Spleen (tissue), 11 donors: Measurements from ENCODE around the gene TRPM5. TPM values are rescaled to one million over a fixed set of nuclear protein-coding genes. Genes with fewer than 3 reads are reported as not detected.

Experiments
- DNase-seq: peaks from one replicate; pipeline ENCODE4 v3.0.0-alpha.2; 2020
- H3K27ac ChIP-seq, 8 donors: fragments of 200-600 bp; sonication (generic) in 7 of 8; 1 replicate in 4 of 8; 2 replicates in 4 of 8; pipeline versions ENCODE4 v1.5.0 to v1.8.0; 2016 to 2021; ENCODE audit warnings: inconsistent platforms in 4 of 8, mild to moderate bottlenecking in 4 of 8, moderate library complexity in 1 of 8
- H3K27me3 ChIP-seq, 7 donors: fragments of 200-600 bp; sonication (generic) in 6 of 7; replicated peaks in 1 of 7; 1 replicate in 4 of 7; 2 replicates in 3 of 7; pipeline versions ENCODE4 v1.5.0 to v1.8.0; 2016 to 2021; ENCODE audit warnings: inconsistent platforms in 3 of 7, mild to moderate bottlenecking in 1 of 7
- H3K36me3 ChIP-seq, 6 donors: fragments of 200-600 bp; sonication (generic) in 5 of 6; 1 replicate in 4 of 6; 2 replicates in 2 of 6; pipeline versions ENCODE4 v1.5.0 to v1.8.0; 2016 to 2021; ENCODE audit warnings: inconsistent platforms in 2 of 6
- H3K4me1 ChIP-seq, 6 donors: fragments of 200-600 bp; sonication (generic) in 5 of 6; 1 replicate in 3 of 6; 2 replicates in 3 of 6; pipeline versions ENCODE4 v1.5.0 to v1.8.0; 2016 to 2021; ENCODE audit warnings: inconsistent platforms in 3 of 6
- H3K4me3 ChIP-seq, 8 donors: fragments of 200-600 bp; sonication (generic) in 7 of 8; 1 replicate in 4 of 8; 2 replicates in 4 of 8; pipeline versions ENCODE4 v1.5.0 to v1.8.0; 2016 to 2021; ENCODE audit warnings: inconsistent platforms in 4 of 8, mild to moderate bottlenecking in 4 of 8, moderate library complexity in 2 of 8
- H3K9me3 ChIP-seq, 8 donors: fragments of 200-600 bp; sonication (generic) in 7 of 8; 1 replicate in 4 of 8; 2 replicates in 4 of 8; pipeline versions ENCODE4 v1.5.0 to v1.8.0; 2016 to 2021; ENCODE audit warnings: inconsistent platforms in 4 of 8
- POLR2A ChIP-seq, 3 donors: fragments of 450-650 bp; IDR thresholded peaks; one replicate each; pipeline ENCODE4 v1.5.1; 2017; ENCODE audit warnings: antibody characterized with exemption in 3 of 3, mild to moderate bottlenecking in 1 of 3
- POLR2AphosphoS5 ChIP-seq, 3 donors: sonication (generic); formaldehyde crosslinking; IDR thresholded peaks; one replicate each; pipeline ENCODE4 v1.5.1; 2017; ENCODE audit warnings: antibody characterized with exemption in 3 of 3
- WGBS, 5 donors: extraction: QIAGEN DNeasy Blood & Tissue Kit in 3 of 5; methylation state at CpG; one replicate each; pipeline versions ENCODE4 v1.1.5 to v1.1.7; 2013 to 2018; 5-methylcytosine and 5-hydroxymethylcytosine counted together
- intact Hi-C: fragments of 100-400 bp; cut with DNase I; formaldehyde crosslinking; loops from one replicate; pipeline ENCODE4 v1.15.0; 2023; ENCODE audit warnings: low total_unique reads
- polyA plus RNA-seq, 3 donors: library from polyadenylated mRNA; stranded (reverse); fragments of 200-250 nt; gene quantifications; one replicate each; pipeline ENCODE4 v1.2.1, GENCODE V29; 2013
- total RNA-seq, 7 donors: library from RNA; depleted of rRNA in 3 of 7; stranded (reverse); fragments of >200 nt in 3 of 7; fragmentation: NEBNext Ultra II Directional in 4 of 7; extraction: Animal tissue kit (Norgen Biotek cat#: 25700) in 4 of 7; gene quantifications; one replicate each; pipeline versions ENCODE4 v1.1.0 to v1.2.1, GENCODE V29; 2016 to 2021
- TF ChIP-seq, protein P1 (sequence below), 11 experiments: fragments of 200-600 bp in 7 of 11; fragments of 450-650 bp in 4 of 11; sonication (generic) in 4 of 11; IDR thresholded peaks in 8 of 11; conservative IDR thresholded peaks in 3 of 11; 1 replicate in 7 of 11; 2 replicates in 4 of 11; pipeline versions ENCODE4 v1.4.0 to v1.8.0; 2016 to 2021; ENCODE audit warnings: antibody characterized with exemption in 11 of 11, inconsistent platforms in 4 of 11, mild to moderate bottlenecking in 1 of 11
- donor health status: healthy with polysubstance abuse.
- donor health status: DM: no; HTN: no; CAD: no; lungs with moderate emphysema.
- donor health status: DM: no; HTN: no; CAD: no.
- donor health status: Bipolar disorder and iron deficiency.
- donor health status: healthy.
- donor health status: DM: no; HTN: no; CAD: no.
- donor health status: DM: yes; HTN: yes; CAD: no.

The TRPM5 gene
- total and polyA plus RNA-seq, 10 donors: 0.02 to 0.28 (median 0.16) TPM; not detected in 4

DNA sequence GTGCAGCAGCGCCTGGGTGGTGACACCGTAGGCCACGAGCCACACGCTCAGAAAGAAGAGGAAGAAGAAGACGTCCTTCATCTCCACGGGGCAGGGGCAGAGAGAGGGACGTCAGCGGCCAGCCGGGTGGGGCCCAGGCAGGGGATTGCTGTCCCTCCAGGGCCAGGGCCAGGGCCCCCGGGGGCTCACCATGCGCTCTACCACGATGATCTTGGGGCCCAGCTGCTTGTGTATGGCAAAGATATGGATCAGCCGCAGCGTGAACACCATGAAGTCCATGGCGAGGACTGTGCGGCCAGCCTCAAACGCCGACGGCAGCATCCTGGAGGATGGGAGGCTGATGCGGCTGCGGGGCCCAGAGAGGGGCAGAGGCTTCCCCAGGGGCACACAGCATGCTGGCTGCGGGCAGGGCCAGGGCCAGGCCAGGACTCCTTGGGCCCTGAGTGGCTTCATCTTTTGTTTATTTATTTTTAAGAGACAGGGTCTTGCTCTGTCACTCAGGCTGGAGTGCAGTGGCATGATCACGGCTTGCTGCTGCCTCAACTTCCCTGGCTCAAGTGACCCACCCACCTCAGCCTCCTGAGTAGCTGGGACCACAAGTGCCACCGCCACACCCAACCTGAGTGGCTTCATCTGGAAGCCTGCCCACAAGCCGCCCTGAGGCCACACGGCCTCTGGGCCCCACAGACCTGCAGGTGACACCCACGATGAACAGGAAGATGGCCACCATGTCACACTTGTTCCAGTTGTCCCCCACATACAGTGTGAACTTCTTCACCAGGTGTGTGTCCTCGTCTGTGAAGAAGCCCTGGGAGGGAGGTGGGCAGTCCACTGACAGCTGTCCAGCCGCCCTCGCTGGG, 32.6 kb downstream of the TRPM5 start:
- Histone ChIP-seq H3K27me3 (peaks cover 0 to 15% (median 0%) of the 10 kb centered on the region in 7 donors), H3K36me3 (no peaks in the 10 kb centered on the region), H3K4me1 (no peaks in the 10 kb centered on the region), H3K27ac (no peak overlapping the region), H3K9me3 (no peaks in the 10 kb centered on the region), H3K4me3 (no peak overlapping the region)
- 72 to 80% (median 75%) methylated on average over 28 to 30 of the region's 30 CpGs for WGBS, 5 donors
- DNase-seq: no peak
- intact Hi-C loops: no loop called here
- TF ChIP-seq POLR2A (IDR thresholded peaks at IDR 0.05): no peak

DNA sequence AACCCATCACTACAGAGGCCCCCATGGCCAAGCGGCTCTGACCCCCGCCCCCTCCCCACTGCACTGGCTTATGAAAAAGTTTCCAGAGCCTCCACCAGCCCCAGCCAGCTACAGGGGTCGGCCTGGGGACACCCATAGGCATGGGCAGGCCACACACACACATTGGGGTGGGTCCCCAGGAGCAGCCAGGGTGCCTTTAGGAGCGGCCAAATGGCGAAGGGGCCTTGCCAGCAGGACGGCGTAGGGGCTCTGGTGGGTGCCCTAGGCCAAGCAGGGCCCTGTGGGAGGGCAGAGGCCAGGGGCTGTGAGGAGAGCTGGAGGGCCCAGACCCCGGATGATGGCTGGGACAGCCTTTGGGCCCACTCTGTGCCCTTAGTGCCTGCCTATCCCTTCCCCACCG, 33.7 kb downstream of the TRPM5 start:
- Histone ChIP-seq H3K4me1 (no peaks in the 10 kb centered on the region), H3K36me3 (no peaks in the 10 kb centered on the region), H3K4me3 (no peak overlapping the region), H3K27me3 (peaks cover 0 to 8% (median 0%) of the 10 kb centered on the region in 7 donors), H3K9me3 (no peaks in the 10 kb centered on the region), H3K27ac (no peak overlapping the region)
- no peak for DNase-seq
- 72 to 91% (median 82%) methylated on average over 2 to 9 of the region's 9 CpGs for WGBS, 5 donors
- intact Hi-C loops: no loop called here
- TF ChIP-seq POLR2A (IDR thresholded peaks at IDR 0.05) (no peak), POLR2AphosphoS5 (IDR thresholded peaks at IDR 0.05) (no peak)
- TF ChIP-seq, protein P1, sequence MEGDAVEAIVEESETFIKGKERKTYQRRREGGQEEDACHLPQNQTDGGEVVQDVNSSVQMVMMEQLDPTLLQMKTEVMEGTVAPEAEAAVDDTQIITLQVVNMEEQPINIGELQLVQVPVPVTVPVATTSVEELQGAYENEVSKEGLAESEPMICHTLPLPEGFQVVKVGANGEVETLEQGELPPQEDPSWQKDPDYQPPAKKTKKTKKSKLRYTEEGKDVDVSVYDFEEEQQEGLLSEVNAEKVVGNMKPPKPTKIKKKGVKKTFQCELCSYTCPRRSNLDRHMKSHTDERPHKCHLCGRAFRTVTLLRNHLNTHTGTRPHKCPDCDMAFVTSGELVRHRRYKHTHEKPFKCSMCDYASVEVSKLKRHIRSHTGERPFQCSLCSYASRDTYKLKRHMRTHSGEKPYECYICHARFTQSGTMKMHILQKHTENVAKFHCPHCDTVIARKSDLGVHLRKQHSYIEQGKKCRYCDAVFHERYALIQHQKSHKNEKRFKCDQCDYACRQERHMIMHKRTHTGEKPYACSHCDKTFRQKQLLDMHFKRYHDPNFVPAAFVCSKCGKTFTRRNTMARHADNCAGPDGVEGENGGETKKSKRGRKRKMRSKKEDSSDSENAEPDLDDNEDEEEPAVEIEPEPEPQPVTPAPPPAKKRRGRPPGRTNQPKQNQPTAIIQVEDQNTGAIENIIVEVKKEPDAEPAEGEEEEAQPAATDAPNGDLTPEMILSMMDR (IDR thresholded peaks at IDR 0.05 in 8 of 11, conservative IDR thresholded peaks at IDR 0.05 in 3 of 11): no peak

DNA sequence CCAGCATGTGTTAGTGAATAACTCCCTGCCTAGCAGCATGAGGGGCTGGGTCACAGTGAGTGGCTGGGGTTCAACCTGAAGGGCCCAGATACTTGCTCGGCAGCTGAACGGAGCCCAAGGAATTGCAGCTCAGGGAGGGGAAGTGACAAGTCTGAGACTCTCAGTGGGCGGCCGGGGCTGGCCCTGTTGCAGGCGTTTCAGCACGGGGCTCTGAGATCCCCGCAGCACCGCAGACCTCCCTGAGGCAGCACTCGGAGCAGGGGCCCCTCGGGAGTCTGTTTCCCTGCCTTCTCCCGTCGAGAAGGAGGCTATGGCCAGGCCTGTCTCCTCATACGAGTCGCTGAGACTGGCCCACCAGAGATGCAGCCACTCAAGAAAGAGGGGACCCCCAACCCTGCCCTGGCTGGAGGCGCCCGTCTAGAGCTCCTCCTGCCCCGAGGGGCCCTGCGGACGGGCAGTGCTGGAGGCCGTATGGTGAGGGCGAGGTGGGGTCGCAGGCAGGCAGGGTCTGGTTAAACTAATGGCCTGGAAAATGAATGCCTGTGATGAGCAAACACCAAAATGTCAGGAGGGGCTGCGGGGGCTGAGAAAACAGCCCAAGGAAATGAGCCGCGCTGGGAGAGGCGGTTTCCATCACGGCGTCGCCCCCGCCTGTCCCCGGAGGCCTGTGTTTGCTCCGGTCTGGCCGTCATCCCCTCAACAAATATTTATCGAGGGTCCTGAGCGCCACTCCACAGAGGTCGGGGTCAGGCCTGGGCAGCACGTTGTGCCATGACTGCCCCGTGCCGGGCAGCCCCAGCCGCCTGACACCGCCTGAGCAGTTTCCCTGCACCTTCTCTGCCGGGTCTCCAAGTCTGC, 34.5 kb downstream of the TRPM5 start:
- 62 to 76% (median 71%) methylated on average over 32 to 42 of the region's 42 CpGs for WGBS, 5 donors
- peaks cover 0 to 4% (median 0%) of the 10 kb centered on the region in 7 donors for H3K27me3 ChIP-seq
- no peak overlapping the region for H3K4me3 ChIP-seq
- DNase-seq: no peak
- H3K27ac ChIP-seq: no peak overlapping the region
- H3K4me1 ChIP-seq: no peaks in the 10 kb centered on the region
- H3K36me3 ChIP-seq: no peaks in the 10 kb centered on the region
- H3K9me3 ChIP-seq: no peaks in the 10 kb centered on the region
- intact Hi-C loops: no loop called here
- no peak for TF ChIP-seq POLR2AphosphoS5 (IDR thresholded peaks at IDR 0.05)
- TF ChIP-seq POLR2A (IDR thresholded peaks at IDR 0.05): no peak
- TF ChIP-seq, protein P1 (IDR thresholded peaks at IDR 0.05 in 8 of 11, conservative IDR thresholded peaks at IDR 0.05 in 3 of 11): no peak

DNA sequence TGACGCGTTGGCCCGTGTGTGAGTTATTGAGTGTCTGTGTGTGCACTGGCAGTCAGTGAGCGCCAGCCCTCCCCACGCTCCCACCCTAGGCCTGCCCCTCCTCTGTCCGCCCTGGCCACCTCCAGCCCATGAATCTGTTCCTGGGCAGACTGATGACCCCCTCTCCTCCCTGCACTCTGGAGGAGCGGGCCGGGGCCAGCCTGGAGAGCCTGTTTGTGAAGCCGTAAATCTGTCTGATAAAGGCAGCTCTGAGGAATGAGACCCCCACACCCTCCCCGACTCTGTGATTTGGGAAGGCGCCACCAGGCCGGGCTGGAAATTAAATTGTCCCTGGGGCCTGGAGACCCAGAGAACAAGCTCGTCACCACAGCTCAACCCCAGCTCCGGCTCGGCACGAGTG, 35.2 kb downstream of the TRPM5 start:
- 68 to 83% (median 75%) methylated on average over 9 to 16 of the region's 16 CpGs for WGBS, 5 donors
- H3K4me3 ChIP-seq: no peak overlapping the region
- H3K36me3 ChIP-seq: peaks cover 0 to 6% (median 5%) of the 10 kb centered on the region in 6 donors
- H3K27me3 ChIP-seq: peaks cover 0 to 3% (median 0%) of the 10 kb centered on the region in 7 donors
- no peak overlapping the region for H3K27ac ChIP-seq
- TF ChIP-seq POLR2AphosphoS5 (IDR thresholded peaks at IDR 0.05): no peak
- TF ChIP-seq, protein P1 (IDR thresholded peaks at IDR 0.05 in 8 of 11, conservative IDR thresholded peaks at IDR 0.05 in 3 of 11): no peak
- TF ChIP-seq POLR2A (IDR thresholded peaks at IDR 0.05): no peak
- peaks cover 0 to under 1% (median 0%) of the 10 kb centered on the region in 6 donors for H3K4me1 ChIP-seq
- no peak for DNase-seq
- intact Hi-C loops: no loop called here
- H3K9me3 ChIP-seq: no peaks in the 10 kb centered on the region
